ENCODE results near the gene DIPK1B.
A peak's percentile ranks its signal among the peaks of the same experiment; 100 is the strongest.

The DIPK1B gene

DNA sequence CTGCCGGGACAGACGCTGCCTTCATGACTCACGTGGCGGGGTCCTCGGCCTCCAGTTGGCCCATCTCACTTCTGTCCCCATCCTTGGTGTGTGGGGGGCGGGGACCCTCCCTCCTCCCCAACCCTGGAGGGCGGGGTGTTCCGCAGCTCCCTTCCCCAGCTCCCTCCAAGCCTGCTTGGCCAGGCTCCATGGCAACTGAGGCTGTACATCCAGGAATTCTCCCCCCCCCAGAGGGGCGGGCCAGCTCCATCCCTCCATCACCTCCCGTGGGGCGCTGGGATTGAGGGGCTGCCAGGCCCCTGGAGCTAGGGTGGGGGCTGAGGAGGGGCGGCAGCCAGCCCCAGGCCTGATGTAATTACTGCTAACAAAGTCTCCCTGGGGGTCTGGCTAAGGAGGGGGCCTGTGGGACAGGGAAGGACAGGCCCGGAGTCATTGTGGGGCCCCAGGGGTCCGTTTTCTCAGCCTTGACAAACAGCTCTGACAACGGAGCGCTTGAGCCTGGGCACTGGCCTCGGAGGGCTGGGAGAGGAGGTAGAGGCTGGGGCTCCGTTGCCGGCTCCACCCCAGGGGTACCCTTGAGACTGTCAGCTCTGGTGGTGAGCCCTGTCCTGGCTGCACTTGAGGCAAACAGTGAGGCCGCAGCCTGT lies 8.0 kb downstream of the DIPK1B start:
- DNase-seq (ENCODE audit: low spot score), result no peak

DNA sequence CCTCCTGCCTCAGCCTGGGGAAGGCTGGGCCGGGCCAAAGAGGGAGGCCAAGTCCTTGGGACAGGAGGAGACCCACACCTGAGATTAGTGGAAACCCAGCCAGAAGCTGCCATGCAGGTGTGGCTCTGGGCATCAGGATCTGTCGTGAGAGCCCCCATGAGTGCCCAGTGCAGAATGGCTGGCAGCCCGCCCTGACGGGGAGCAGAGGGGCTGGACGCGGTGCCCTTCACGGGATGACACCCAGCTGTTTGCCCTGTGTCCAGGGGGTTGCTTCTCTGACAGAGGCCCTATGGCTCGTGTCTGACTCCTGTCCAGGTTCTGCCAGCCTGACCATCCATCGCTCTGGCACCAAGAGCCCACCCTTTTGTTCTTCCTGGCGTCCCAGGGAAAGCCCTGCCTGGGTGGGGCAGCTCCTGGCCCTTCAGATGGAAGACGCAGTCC lies 8.5 kb downstream of the DIPK1B start:
- DNase-seq (ENCODE audit: low spot score), result no peak

- peak; percentile 90 for DNase-seq (ENCODE audit: low spot score)
Measured at GRCh38 chr9:136721339-136722092, 9.1 kb downstream of the DIPK1B start.

DNA sequence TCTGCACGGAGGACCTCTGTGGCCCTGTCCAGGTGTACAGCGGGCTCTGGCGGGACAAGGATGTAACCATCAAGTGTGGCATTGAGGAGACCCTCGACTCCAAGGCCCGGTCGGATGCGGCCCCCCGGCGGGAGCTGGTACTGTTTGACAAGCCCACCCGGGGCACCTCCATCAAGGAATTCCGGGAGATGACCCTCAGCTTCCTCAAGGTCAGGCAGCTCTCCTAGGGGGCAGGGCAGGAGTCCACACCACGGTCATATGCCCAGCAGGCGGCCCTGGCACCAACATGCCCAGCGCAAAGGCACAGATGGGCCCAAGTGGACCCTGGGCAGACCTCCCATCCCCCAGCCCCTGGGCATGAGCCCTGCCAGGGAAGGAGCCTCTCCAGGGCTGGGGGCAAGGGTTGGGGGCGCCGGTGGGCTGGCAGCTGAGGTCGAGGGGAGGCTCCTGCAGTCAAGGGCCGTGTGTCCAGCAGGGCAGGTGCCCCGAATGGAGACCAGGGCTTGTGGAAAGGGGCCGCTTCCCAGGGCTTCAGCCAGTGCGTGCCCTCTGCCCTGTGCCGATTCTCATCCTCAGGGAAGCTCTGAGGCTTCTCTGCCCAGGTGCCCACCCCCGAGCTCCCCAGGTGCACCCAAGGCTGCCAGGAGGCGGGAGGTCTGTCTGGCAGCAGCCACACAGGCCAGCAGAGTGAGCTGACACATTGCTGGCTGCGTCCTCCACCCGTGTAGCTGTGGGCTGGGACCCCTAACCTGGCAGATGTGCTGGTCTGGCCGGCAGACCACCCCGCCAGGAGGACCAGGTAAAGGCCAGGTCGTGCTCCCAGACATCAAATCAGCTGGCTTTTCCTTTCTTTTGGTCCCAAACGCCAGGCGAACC lies 10.0 kb downstream of the DIPK1B start:
- DNase-seq (ENCODE audit: low spot score), result no peak

- DNase-seq (ENCODE audit: low spot score), result no peak
Measured at GRCh38 chr9:136722969-136723356, 10.6 kb downstream of the DIPK1B start.

DNA sequence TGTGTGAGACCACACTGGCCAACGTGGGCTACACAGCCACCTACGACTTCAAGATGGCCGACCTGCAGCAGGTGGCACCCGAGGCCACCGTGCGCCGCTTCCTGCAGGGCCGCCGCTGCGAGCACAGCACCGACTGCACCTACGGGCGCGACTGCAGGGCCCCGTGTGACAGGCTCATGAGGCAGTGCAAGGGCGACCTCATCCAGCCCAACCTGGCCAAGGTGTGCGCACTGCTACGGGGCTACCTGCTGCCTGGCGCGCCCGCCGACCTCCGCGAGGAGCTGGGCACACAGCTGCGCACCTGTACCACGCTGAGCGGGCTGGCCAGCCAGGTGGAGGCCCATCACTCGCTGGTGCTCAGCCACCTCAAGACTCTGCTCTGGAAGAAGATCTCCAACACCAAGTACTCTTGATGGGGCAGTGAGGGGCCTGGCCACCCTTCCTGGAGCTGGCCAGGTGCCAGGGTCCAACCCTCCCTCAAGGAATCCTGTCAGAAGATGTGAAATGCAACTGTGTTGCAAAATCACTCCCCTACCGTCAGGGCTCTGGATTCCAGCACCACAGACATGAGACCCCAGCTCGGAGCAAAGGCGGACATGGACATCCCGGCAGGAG lies 11.1 kb downstream of the DIPK1B start:
- DNase-seq (ENCODE audit: low spot score), result no peak

DNA sequence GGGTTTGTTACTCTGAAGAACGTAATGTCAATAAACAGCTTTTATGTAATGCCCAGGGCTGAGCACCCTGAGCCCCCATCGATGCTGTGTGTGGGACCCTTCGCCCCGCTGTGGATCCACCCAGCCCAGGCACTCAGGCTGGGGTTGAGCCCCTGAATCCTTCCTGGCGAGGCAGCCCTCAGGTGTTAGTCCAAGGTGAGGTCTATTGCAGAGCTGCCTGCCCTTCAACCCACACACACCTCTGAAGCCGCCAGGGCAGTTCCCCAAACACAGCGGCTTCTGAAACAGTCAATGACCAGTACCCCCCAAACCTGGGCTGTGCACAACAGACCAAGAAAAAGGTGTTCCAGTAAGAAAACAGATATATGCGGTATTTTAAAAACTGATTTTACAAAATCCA lies 11.6 kb downstream of the DIPK1B start:
- no peak for DNase-seq (ENCODE audit: low spot score)

DNA sequence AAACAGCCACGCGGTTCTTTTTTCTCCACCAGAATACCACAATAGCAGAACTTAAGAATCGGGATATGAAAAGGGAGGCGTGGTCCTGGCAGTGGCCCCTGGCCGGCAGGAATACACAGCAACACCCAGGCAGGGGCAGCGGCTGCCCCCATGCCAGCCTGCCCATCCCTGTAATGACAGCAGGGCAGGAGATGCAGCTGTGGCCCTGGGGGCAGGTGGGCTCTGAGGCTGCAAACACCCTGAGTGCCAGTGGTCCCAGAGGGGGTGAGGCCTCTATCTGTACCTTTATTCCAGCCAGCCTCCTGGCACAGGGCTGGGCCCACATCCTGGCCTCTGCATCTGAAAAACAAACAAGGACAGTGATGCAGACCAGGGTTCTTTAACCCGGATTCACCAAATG lies 12.4 kb downstream of the DIPK1B start:
- DNase-seq (ENCODE audit: low spot score), result no peak

DNA sequence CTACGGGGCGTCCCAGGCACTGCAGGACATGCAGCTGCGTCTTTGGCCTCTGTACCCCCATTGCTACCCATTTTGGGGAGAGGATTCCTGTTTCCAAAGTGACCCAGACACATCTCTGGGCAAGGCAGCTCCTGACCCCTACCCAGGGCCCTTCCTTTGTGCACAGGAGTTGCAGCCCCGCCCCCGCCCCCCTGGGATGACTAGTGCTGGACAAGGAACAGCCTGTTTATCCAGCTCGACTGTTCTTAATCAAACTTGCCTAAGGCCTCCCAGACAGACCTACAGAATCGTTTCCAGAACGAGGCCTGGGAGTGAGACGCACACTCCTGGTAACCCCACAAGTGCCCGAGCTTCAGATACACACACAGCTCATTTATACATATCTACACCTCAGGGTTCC lies 13.2 kb downstream of the DIPK1B start:
- DNase-seq (ENCODE audit: low spot score), result no peak

- no peak for DNase-seq (ENCODE audit: low spot score)
Measured at GRCh38 chr9:136726118-136726517, 13.7 kb downstream of the DIPK1B start.

DNA sequence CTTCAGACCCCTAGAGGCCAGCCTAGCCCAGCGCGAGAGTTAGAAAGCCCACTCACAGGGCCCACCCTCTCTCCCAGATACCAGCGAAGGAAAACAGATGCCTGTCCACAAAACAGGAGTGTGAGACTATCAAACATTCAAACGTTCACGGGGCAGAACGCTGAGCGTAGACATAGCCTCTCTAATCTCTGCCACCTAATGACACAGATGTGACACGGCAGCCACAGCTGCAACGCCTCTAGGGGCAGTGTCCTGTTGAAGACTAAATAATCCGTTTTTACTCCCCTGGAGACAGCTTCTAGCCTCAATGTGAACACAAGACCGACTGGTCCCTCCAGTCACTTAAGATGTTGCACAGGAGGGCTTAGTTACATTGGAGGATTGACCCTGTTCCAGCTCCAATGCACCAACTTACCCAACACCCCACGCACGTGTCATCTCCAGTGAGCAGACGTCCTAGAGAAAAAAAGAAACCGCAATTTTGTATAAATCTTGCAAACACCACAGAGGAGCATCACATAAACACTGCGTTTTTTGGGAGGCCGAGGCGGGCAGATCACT lies 14.3 kb downstream of the DIPK1B start:
- DNase-seq (ENCODE audit: low spot score), result no peak

DNA sequence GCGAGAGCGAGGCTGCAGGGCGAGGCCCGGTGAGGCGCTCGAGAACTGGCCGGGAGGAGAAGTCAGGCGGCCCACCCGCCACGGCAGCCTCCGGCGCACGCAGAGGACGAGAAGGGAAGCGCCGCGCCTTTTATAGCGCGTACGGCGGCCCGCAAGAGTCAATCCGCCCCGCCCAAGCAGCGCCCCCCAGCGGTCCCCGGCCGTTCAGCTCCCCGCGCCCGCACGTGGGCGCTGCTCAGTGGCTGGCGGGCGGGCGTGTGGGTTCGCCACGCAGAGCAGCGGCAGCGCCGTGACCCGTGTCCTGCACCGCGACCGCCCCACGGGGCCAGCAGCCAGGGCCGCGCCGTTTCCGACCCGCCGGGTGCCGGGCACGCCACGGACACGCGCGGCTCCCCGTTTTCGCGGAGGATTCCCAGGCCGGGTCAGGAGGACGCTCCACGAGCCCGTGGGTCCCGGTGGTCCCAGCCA lies 15.7 kb downstream of the DIPK1B start:
- peak; percentile 78 for DNase-seq (ENCODE audit: low spot score)

DNA sequence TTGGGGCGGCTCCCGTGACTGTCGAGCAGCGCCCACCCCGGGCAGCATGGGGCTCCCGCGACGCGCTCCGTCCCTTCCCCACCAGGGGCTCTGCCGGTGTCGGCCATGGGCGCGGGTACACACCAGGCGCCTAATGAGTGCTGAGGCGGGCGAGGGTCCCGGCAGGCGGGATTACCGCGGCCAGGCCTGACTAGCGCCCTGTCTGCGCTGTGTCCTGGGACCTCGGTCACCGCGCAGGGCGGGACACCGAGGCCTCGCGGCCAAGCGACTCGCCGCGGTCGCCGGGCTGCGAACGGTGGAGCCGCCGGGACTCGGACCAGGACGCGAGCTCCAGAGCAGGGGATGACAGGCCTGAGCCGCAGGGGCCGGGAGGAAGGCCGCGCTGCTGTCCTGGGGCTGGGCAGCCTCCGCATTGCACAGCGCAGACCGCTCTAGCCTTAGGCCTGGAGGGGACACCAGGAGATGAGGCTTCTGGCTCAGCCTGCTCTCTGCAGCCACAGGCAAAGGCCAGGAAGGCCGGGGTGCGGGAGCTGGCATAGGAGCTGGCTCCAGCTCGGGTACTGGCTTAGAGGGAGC lies 16.3 kb downstream of the DIPK1B start:
- no peak for DNase-seq (ENCODE audit: low spot score)

DNA sequence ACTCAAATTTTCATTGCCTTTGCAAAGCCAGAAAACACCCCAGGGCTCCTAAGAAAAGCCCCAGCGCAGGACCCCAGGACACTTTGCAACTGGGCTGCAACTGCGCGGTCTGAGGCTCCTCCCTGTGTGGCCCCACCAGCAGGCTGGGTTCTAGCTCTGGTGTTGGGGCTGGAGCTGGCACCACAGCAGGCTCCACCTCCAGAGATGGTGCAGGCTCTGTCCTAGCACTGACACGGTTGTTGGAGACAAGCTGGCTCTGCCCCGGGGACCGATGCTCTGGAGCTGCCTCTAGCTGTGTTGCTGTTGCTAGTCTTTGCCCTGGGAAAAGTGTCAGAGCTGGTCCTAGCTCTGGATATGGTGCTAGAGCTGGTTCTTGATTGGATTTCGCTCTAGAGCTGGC lies 16.8 kb downstream of the DIPK1B start:
- no peak for DNase-seq (ENCODE audit: low spot score)

- no peak for DNase-seq (ENCODE audit: low spot score)
Measured at GRCh38 chr9:136729926-136730325, 17.6 kb downstream of the DIPK1B start.

DNA sequence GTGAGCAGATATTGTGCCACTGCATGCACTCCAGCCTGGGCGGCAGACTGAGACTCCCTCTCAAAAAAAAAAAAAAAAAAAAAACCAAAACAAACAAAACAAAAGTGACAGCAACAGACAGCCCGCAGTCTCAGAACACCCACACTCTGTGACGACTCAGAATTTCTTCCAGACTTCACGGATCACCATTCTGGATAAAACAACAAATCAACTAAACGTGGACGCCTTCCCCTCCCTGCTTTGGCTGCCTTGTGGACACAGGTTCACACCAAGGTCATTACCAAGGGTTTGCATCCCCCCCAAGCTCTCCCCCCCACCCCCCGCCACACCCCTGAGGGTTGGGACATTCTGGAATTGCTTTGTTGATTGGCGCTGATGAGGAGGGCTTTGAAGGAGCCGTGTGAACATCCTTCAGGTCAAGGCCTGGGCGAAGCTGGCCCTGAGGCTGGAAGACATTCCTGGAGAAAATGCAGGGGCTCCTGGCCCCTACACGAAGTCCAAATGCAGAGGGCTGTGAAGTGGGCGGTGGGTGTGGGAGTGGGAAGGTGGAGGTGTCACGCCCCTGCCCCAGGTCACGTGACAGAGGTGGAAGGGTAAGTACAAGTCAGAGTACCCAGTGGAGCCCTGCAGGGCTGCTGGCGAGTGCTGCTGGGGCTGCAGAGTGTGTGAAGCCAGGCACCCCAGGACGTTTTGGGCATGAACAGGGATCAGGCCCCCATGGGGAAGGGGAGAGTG lies 20.2 kb downstream of the DIPK1B start:
- DNase-seq (ENCODE audit: low spot score), result no peak

- DNase-seq (ENCODE audit: low spot score), result no peak
Measured at GRCh38 chr9:136733611-136734010, 21.2 kb downstream of the DIPK1B start.

GRCh38 chr9:136734837-136735496 lies 22.6 kb downstream of the DIPK1B start:
- DNase-seq (ENCODE audit: low spot score), result no peak

DNA sequence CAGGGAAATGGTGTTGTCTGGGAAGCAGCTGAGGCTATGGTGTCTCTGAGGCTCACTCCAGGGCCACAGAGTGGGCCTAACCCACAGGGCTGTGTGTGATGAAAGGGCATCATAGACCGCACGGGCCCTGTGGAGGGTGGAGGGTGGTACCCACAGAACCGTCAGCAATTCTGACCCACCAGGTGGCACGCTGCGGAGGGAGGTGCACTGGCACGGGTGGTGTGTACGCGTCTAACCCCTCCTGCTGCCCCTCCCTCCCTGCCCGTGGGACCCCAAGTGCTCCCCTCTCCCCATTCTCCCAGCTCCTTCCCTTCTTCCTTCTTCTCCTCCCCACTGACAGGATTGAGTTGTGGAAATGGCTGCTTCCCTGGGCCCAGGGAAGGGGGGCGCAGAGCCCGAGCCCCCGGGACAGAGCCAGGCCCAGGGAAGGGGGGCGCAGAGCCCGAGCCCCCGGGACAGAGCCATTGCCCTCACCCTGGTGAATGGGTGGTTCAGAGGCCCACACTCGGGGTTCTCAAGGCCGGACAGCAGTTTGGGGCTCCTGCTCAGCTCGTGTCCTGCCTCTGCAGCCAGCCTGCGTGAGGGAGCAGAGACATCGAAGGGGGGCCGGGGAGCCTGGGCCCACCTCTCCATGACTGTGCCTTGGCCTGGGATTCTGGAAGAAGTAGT lies 23.6 kb downstream of the DIPK1B start:
- no peak for DNase-seq (ENCODE audit: low spot score)

DNA sequence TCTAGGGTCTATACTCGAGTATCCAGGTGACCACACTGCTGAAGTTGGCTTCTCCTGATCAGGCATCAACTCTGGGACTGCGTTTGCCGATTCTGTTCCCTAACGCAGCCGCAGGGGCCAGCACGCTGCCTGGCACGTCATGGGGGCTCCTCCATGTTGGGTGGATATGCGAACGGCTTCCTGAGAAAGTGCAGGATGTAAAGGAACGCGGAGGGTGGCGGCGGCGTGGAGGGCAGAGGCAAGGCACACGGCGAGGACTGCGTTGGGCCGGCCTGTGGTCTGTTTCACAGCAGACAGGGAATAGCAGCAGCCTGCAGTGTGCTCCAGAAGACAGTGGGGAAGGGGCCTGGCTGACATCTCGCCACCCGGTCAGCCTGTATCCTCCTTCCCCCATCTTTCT lies 26.6 kb downstream of the DIPK1B start:
- no peak for DNase-seq (ENCODE audit: low spot score)
